Amniotic epithelial cell (primary cell): ENCODE results near the gene NPR2.

Experiments
- DNase-seq: peaks from one replicate; pipeline ENCODE4 v3.0.0-alpha.2; 2010; ENCODE audit warnings: low read depth

The NPR2 gene

DNA sequence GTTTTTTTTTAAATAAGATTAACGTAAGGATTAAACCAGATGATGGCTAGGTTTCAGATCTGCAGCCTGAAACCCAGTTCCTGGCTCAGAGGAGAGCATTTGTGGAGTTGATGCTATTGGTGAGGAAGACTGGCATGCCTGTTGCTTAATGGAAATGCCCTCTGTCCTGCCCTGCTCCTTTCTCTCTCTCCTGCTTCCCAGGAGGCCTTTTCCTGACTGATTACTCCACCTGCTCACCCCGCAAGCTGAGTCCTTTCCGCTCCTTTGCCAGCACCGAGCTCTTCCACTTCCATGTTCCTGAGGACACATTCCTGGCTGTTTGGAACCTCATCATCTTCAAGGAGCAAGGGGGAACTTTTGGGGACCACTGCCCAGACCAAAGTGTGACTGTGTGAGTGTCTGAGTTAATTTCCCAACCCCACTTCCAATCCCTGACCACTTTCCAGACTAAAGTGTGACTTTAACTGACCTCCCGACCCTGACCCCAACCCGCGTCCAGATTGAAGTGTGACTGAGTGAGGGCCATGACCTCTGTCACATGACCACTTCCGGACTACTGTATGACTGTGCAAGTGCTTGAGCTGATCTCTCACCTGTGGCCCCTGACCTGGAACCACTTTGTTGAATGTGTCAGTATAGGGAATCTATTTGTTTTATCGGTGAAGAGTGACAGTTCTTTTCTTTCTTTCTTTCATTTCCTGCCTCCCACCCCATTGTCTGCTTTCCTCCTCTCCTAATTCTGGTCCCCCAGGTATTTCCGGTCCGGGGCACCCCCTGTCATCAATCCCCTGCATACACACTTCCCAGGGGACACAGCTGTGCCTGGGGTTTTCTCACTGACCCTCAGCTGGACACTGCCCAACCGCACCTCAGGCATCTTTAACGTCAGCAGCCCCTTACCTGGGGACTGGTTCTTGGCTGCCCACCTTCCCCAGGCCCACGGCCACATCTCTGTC, 43.1 kb downstream of the NPR2 start:
- DNase-seq, result no peak

DNA sequence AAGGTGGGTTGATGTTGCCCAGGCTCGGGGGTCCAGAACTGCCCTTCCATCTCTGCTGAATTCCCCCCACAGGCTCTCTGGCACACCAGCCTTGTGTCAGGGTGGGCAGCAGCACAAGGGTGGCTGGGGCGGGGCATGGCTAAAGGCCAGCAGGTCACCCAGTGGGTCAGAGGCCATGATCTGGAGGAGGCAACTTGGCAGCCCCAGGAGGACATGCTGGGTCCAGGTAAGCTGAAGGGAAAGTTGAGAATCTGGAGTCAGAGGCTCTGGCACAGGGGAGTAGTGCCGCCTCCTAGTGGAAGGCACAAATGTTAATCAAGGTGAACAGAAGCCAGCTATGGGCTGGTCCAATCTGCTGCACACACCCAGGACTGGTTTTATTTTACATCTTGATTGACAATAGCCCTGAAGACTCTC, 43.8 kb downstream of the NPR2 start:
- no peak for DNase-seq

DNA sequence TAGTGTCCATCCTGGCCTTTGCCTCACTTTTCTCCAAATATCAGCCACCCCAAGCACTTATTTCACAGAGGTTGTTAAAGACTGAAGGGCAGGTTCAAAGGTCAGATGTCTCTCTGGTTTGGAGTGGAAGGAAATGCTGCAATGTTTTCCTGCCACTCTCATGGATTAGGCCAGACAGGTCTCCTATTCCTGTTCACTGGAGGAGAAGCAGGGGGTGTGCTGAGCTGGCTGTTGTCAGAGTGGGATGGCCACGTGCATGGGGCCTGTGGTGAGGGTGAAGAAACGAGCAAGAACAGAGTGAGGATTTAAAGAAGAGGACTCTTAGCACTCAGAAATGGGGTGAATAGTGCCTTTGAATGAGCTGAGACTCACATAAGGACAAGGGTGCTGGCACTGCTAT, 44.4 kb downstream of the NPR2 start:
- DNase-seq, result no peak

DNA sequence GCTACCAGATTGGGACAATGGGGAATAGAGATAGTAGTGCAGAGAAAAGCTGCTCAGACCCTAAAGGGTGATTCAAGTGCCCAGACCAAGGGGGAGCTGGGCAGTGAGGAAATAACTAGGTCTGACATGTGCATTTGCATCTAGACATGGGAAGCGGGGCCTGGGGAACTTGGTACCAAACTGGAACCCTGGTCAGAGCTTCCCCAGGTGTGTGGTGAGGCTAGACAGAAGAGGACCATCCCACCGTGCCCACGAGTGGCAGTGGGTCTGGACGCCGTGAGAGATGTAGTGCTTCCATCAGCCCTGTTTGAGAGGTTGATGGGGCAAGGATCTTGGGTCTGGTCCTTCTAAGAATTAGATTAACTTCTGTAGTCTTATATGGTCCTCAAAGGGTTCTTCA, 45.2 kb downstream of the NPR2 start:
- no peak for DNase-seq

- DNase-seq, result no peak
Observed at GRCh38 chr9:35839926-35840325, 48.5 kb downstream of the NPR2 start.

DNA sequence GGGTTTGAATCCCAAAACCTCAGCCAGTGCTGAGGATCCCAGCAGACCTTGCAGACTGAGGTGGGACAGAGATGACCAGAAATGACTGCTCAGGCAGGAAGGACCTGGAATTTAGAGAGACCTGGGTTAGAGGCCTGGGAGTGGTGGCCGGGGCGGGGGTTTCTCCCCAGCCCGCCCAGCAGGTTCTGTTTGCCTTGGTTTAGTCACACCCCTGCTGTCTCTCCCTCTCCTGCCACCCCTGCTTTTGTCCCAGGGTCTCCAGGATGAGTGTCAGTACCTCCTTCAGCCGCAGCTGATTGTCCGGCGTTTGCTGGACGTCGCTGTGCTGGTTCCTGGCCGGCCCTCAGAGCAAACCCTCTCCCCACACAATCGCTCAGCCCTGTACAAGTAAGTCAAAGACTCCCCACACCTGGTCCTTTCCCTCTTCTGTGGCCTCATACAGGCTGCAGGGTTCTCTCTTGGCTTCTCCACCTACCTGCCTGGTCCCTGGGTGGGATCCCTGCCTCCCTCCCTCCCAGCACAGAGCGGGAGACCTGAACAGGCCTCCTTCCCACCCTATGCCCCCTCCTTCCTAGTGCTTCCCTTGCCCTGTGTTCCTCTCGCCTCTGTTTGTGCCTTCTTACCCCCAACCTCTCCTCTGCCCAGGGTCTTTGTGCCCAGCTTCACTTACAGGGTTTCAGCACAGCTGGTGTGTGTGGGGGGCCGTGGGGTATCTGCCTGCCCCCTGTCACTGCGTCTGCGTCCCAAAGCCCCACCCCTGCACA, 49.7 kb downstream of the NPR2 start:
- no peak for DNase-seq

- no peak for DNase-seq
Observed at GRCh38 chr9:35841645-35841900, 50.2 kb downstream of the NPR2 start.

DNA sequence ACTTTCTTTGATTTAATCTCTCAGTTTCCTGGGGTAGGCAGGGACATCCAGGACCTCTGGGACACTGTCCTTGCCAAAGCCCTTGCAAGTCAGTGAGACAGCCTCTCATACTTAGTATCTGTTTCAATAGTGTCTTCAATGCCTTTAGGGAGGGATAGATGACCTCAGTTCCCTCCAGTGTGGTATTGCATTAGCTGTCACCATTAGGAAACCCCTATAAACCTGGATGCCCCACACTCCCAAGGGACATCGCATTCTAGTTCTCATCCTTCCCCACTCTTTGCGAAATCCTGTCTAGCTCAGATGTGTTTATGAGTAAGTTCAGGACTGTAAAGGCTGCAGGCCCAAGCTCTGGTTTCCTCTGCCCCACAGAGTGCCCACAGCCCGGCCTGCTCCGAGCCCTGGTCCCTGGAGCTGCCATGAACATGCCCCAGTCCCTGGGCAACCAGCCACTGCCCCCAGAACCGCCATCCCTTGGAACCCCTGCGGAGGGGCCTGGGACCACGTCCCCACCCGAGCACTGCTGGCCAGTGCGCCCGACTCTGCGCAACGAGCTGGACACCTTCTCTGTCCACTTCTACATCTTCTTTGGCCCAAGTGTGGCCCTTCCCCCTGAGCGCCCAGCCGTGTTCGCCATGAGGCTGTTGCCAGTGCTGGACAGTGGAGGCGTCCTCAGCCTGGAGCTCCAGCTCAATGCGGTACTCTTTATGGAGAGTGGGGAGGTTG, 50.8 kb downstream of the NPR2 start:
- DNase-seq, result no peak

GRCh38 chr9:35842795-35843194, 51.4 kb downstream of the NPR2 start:
- no peak for DNase-seq

DNA sequence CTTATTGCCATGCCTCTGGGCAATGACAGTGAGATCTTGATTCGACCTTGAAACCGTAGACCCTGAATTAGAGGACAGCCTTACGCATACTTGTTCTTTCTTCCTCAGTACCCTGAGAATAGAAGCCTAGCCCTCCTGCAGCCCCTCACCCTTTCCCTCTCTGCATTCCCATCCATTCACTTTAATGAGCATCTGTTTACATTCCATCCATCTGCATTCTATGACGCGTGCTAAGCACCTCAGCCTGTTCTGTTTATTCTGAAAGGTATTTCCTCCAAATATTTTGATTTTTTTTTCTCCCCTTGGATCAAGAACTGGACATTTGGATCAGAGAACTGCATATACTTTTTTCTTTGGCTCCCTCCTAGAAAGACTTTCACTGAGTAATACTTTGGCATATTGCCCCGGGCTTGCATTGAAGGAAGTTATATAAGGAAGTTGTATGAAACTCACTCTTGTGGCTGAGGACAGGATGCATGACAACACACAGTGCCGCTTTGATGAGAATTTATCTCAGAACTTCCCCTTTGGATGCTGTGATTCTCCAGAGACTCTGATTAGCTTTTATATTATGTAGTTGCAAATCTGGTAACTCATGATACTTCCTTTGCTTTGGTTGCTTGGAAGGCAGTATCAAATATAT, 53.4 kb downstream of the NPR2 start:
- peak; percentile 78 for DNase-seq

GRCh38 chr9:35845824-35846771, 54.7 kb downstream of the NPR2 start:
- DNase-seq, result no peak

- peak; percentile 94 for DNase-seq
Observed at GRCh38 chr9:35847792-35848572, 56.6 kb downstream of the NPR2 start.

DNA sequence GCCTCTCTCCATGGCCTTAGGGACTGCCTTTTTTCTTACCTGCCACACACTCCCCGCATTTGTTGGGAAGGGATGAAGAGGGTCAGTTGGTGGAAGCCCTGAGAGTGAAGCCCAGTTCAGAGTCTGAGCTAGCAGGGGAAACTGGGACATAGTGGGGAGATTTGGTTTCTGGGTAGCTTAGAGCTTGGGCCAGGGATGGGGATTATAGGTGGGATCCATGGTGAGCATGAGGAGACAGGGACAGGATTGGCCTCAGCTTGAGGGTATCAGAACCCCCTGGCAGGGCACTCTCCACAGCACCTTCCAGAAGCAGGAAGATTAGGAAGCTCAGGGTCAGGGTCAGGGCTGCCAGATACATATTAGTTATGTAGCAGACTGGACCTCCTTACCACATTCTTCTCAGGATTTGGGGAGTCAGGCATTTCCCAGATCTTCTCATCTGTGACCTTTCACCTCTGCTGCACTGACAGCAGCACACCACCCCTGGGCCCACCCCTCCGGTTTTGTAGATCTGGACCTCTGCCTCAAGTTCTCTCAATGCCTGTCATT, 61.0 kb downstream of the NPR2 start:
- DNase-seq, result no peak

DNA sequence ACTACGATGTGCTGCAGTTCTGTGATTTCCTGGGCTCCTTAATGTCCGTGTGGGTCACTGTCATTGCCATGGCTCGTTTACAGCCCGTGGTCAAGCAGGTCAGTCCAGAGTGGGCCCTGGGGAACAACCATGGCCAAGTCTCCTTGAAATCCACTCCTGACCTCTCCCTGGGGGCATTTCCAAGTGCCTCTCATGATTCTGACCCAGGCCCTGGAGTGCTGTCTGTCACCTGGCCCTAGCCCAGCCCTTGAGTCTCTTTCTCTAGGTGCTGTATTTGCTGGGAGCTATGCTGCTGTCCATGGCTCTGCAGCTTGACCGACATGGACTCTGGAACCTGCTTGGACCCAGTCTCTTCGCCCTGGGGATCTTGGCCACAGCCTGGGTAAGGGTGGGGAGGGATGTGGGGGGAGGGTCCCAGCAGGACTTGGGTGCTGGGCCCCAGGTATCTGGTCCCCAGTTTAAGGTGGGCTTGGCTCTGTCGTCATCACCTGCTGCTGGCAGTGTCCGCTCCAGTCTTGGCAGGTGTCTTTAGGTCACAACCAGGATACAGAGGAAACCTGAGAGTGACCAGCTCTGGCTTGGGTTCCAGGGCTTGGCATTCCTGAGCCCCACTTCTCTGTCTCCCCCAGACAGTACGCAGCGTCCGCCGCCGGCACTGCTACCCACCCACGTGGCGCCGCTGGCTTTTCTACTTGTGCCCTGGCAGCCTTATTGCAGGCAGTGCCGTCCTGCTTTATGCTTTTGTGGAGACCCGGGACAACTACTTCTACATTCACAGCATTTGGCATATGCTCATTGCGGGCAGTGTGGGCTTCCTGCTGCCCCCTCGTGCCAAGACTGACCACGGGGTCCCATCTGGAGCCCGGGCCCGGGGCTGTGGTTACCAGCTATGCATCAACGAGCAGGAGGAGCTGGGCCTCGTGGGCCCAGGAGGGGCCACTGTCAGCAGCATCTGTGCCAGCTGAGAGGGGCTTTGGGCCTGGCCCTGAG, 61.8 kb downstream of the NPR2 start:
- no peak for DNase-seq

DNA sequence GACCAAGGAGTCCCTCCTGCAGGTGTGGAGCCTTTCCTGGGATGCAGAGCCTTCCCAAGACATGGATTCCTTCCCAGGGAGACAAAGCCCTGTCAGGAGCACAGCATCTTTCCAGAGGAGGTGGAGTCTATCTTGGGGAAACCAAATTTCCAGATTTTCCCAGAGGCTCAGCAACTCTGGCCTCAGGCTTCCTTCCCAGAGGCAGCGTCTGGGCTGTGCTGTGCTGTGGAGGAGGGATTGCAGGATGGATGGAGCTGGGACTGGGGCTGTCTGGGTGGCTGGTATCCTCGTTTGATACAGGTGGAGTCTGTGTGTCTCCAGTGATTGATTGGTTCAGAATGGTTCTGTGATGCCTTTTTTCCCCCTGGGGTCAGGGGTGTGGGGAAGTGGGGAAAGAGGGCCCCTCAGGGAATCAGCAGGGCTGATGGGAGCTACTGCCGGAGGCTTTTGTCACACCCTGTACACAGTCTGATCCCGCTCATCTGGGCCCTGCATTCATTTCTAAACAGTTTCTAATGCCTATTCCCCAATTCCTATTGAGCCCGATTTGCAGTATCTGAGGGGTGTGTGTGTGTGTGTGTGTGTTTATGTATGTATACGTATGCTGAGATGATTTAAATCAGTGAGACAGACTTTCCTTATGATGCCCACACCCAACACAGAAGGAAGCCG, 62.8 kb downstream of the NPR2 start:
- DNase-seq, result no peak

- DNase-seq, result no peak
Observed at GRCh38 chr9:35856206-35856605, 64.8 kb downstream of the NPR2 start.

DNA sequence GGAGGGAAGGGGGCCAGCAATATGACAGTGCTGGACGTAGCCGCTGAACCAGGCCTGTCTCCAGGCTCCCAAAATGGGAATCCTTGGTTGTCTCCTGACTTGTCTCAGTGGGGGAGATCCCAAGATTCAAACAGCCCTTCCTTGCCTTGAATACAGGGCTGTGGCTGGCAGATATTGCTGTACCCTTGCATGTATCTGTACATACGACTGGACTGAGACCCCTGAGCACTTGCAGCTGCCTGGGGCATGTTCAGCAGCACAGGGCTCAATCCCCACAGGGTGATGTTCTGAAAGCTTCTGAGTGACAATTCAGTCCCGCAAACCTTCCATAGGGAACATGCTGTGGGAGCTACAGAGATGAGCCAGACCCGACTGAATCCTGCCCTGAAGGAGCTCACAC, 65.5 kb downstream of the NPR2 start:
- no peak for DNase-seq

DNA sequence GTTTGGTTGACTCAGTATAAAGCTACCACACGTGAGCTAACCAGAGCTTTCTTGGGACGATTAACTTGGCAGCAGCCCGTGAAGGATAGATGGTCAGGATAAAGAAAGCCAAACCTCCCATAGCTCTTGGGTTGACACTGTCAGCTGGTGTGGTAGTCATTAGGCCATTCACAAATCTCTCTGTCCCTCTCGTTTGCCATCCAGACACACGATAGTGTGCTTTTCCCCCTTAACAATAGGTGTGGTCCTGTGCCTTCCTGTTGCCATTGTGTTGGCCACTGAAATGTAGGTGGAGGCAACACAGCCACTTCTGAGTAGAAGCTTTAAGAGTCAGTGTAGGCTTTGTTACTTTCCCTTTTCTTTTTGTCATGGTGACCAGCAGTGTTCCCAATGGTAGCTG, 67.1 kb downstream of the NPR2 start:
- DNase-seq, result no peak
